PC-9 (cell line): ENCODE measurements around the gene ST6GALNAC3. TPM values are rescaled to one million over a fixed set of nuclear protein-coding genes. Genes with fewer than 3 reads are reported as not detected.

Experiments used
- BruUV-seq: library from RNA; stranded (reverse); fragments of 400-500 nt; replicated peaks from 2 replicates; lab custom pipeline; 2021; lab: Mats Ljungman, UMichigan
- CTCF ChIA-PET: fragments of 300-600 bp; sonication (Branson Sonifier 250); formaldehyde crosslinking; loops from one replicate; lab custom pipeline; 2022; ENCODE audit warnings: antibody characterized with exemption; lab: Charles Lee
- POLR2A ChIA-PET: fragments of 300-600 bp; sonication (Branson Sonifier 250); formaldehyde crosslinking; loops from one replicate; lab custom pipeline; 2022; ENCODE audit warnings: antibody characterized with exemption; ENCODE audit not compliant: unreplicated experiment; lab: Charles Lee
- DNase-seq, 2 experiments: peaks; one replicate each; pipeline versions ENCODE4 v3.0.0 to v3.0.0-alpha.2; 2015 to 2022; ENCODE audit warnings: mixed read lengths in 1 of 2
- H2AFZ ChIP-seq: fragments of 200-600 bp; sonication (generic); 2 replicates; pipeline ENCODE4 v1.8.1; 2017; ENCODE audit warnings: antibody characterized with exemption
- H3F3A ChIP-seq: fragments of 200-600 bp; sonication (generic); 2 replicates; pipeline ENCODE4 v1.8.1; 2017; ENCODE audit warnings: antibody characterized with exemption, mild to moderate bottlenecking, low read depth; ENCODE audit not compliant: insufficient read depth
- H3K27ac ChIP-seq: fragments of 200-600 bp; sonication (generic); 2 replicates; pipeline ENCODE4 v1.6.1; 2016; ENCODE audit warnings: mixed run types
- H3K27me3 ChIP-seq: fragments of 200-600 bp; sonication (generic); 2 replicates; pipeline ENCODE4 v1.6.1; 2016; ENCODE audit warnings: low read depth, mixed run types; ENCODE audit not compliant: insufficient read depth
- H3K36me3 ChIP-seq: fragments of 200-600 bp; sonication (generic); 2 replicates; pipeline ENCODE4 v1.6.1; 2016; ENCODE audit warnings: low read depth, mixed run types
- H3K4me1 ChIP-seq: fragments of 200-600 bp; sonication (generic); replicated peaks from 2 replicates; pipeline ENCODE4 v1.6.1; 2016; ENCODE audit warnings: mixed run types; ENCODE audit not compliant: insufficient read depth
- H3K4me2 ChIP-seq: fragments of 200-600 bp; sonication (generic); 2 replicates; pipeline ENCODE4 v1.6.1; 2017; ENCODE audit warnings: mixed run types
- H3K4me3 ChIP-seq: fragments of 200-600 bp; sonication (generic); 2 replicates; pipeline ENCODE4 v1.6.1; 2016; ENCODE audit warnings: mixed run types
- H3K79me2 ChIP-seq: fragments of 200-600 bp; sonication (generic); 2 replicates; pipeline ENCODE4 v1.6.1; 2017; ENCODE audit warnings: low read depth, mixed run types
- H3K9me2 ChIP-seq: fragments of 200-600 bp; sonication (generic); 2 replicates; pipeline ENCODE4 v1.8.1; 2017; ENCODE audit warnings: mild to moderate bottlenecking; ENCODE audit not compliant: insufficient read depth
- H3K9me3 ChIP-seq: fragments of 200-600 bp; sonication (generic); 2 replicates; pipeline ENCODE4 v1.8.1; 2016; ENCODE audit warnings: low read depth; ENCODE audit not compliant: insufficient read depth
- H4K20me1 ChIP-seq: fragments of 200-600 bp; sonication (generic); 2 replicates; pipeline ENCODE4 v1.8.1; 2017; ENCODE audit not compliant: insufficient read depth
- CTCF ChIP-seq: fragments of 200-600 bp; sonication (generic); conservative IDR thresholded peaks from 2 replicates; pipeline ENCODE4 v1.6.1; 2017; ENCODE audit warnings: mixed run types, antibody characterized with exemption, mild to moderate bottlenecking, moderate library complexity
- EZH2 ChIP-seq: fragments of 200-600 bp; sonication (generic); IDR thresholded peaks from 2 replicates; pipeline ENCODE4 v1.8.0; 2017; ENCODE audit warnings: antibody characterized with exemption, low read depth
- intact Hi-C: fragments of 100-400 bp; cut with micrococcal nuclease; formaldehyde crosslinking; loops from one replicate; pipeline ENCODE4 v1.10.0; 2022; ENCODE audit not compliant: unreplicated experiment
- total RNA-seq: library from RNA; stranded (reverse); gene quantifications from 2 replicates; pipeline ENCODE4 v1.2.3, GENCODE V29; 2021

Gene ST6GALNAC3
- total RNA-seq, 1 experiment from 2014 or later: 0.04 TPM

- BruUV-seq: no TSS peak
- H3K36me3 ChIP-seq: no peaks in the 10 kb centered on the region
Measured at GRCh38 chr1:76474922-76475321, 400.4 kb downstream of the ST6GALNAC3 start.

GRCh38 chr1:76477156-76477555, 402.6 kb downstream of the ST6GALNAC3 start:
- no TSS peak for BruUV-seq
- Histone ChIP-seq H3K79me2 (no peaks in the 10 kb centered on the region), H3K36me3 (no peaks in the 10 kb centered on the region), H3K9me3 (no peaks in the 10 kb centered on the region), H4K20me1 (no peaks in the 10 kb centered on the region), H3K27ac (no peak overlapping the region), H3K4me2 (no peak overlapping the region), H3K4me1 (no peaks in the 10 kb centered on the region), H2AFZ (no peak overlapping the region), H3K27me3 (no peaks in the 10 kb centered on the region), H3K9me2 (no peaks in the 10 kb centered on the region), H3K4me3 (no peak overlapping the region), H3F3A (no peaks in the 10 kb centered on the region)
- CTCF ChIA-PET: no interaction called here
- intact Hi-C loops: no loop called here
- TF ChIP-seq CTCF: no peak
- TF ChIP-seq EZH2: no peak
- POLR2A ChIA-PET: no interaction called here
- no peak for DNase-seq

More at GRCh38 chr1:76474922-76475321, 400.4 kb downstream of the ST6GALNAC3 start:
- no peaks in the 10 kb centered on the region for H3K4me1 ChIP-seq
- intact Hi-C loops: no loop called here
- H3K4me3 ChIP-seq: no peak overlapping the region
- ChIA-PET POLR2A (no interaction called here), CTCF (no interaction called here)
- no peaks in the 10 kb centered on the region for H3K79me2 ChIP-seq
- TF ChIP-seq EZH2 (no peak), CTCF (no peak)
- H3K27me3 ChIP-seq: no peaks in the 10 kb centered on the region
- H4K20me1 ChIP-seq: no peaks in the 10 kb centered on the region
- DNase-seq: no peak
- no peak overlapping the region for H3K4me2 ChIP-seq
- H3F3A ChIP-seq: no peaks in the 10 kb centered on the region
- H3K27ac ChIP-seq: no peak overlapping the region
- H2AFZ ChIP-seq: no peak overlapping the region
- no peaks in the 10 kb centered on the region for H3K9me2 ChIP-seq
- H3K9me3 ChIP-seq: no peaks in the 10 kb centered on the region

GRCh38 chr1:76480827-76481226, 406.3 kb downstream of the ST6GALNAC3 start:
- ChIA-PET POLR2A (no interaction called here), CTCF (no interaction called here)
- intact Hi-C loops: no loop called here
- H3K4me1 ChIP-seq: no peaks in the 10 kb centered on the region
- no peaks in the 10 kb centered on the region for H3K9me2 ChIP-seq
- TF ChIP-seq EZH2 (no peak), CTCF (no peak)
- H3F3A ChIP-seq: no peaks in the 10 kb centered on the region
- no peak overlapping the region for H2AFZ ChIP-seq
- H3K4me2 ChIP-seq: no peak overlapping the region
- DNase-seq: no peak
- H3K36me3 ChIP-seq: no peaks in the 10 kb centered on the region
- H3K27me3 ChIP-seq: no peaks in the 10 kb centered on the region
- no peak overlapping the region for H3K27ac ChIP-seq
- H3K9me3 ChIP-seq: no peaks in the 10 kb centered on the region
- no TSS peak for BruUV-seq
- no peaks in the 10 kb centered on the region for H3K79me2 ChIP-seq
- H4K20me1 ChIP-seq: no peaks in the 10 kb centered on the region
- H3K4me3 ChIP-seq: no peak overlapping the region
